K562 (cell line): ENCODE results near the gene ACSF3. TPM values are rescaled to one million over a fixed set of nuclear protein-coding genes. Genes with fewer than 3 reads are reported as not detected.

Source experiments
- ARNT ChIP-seq, 2 experiments: fragments of 450-650 bp; IDR thresholded peaks; 2 replicates each; pipeline ENCODE4 v1.6.1; 2016; ENCODE audit warnings: mild to moderate bottlenecking in 1 of 2
- DLX4 ChIP-seq: fragments of 250-450 bp; sonication (Bioruptor Pico); IDR thresholded peaks from 2 replicates; pipeline ENCODE4 v1.6.1; 2021; ENCODE audit warnings: mild to moderate bottlenecking
- EHMT2 ChIP-seq: fragments of 450-650 bp; IDR thresholded peaks from 2 replicates; pipeline ENCODE4 v1.6.1; 2018; ENCODE audit warnings: antibody characterized with exemption
- ETS1 ChIP-seq: conservative IDR thresholded peaks from 2 replicates; pipeline ENCODE4 v1.6.1; 2011; ENCODE audit warnings: low read depth, mild to moderate bottlenecking, low read length; ENCODE audit not compliant: control insufficient read depth
- EZH2 ChIP-seq: IDR thresholded peaks from 2 replicates; pipeline ENCODE4 v1.6.1; 2012; ENCODE audit warnings: low read depth, mild to moderate bottlenecking, inconsistent platforms, low read length, borderline replicate concordance
- HIVEP1 ChIP-seq: fragments of 250-450 bp; sonication (Bioruptor Pico); IDR thresholded peaks from 2 replicates; pipeline ENCODE4 v1.4.0; 2020; ENCODE audit warnings: mild to moderate bottlenecking
- IFI16 ChIP-seq: fragments of 250-450 bp; sonication (Bioruptor Pico); IDR thresholded peaks from 2 replicates; pipeline ENCODE4 v2.1.2; 2022; ENCODE audit warnings: mild to moderate bottlenecking, inconsistent platforms
- IRF2 ChIP-seq: sonication (generic); formaldehyde crosslinking; IDR thresholded peaks from 2 replicates; pipeline ENCODE4 v1.8.1; 2022; ENCODE audit warnings: mild to moderate bottlenecking, missing genetic modification reagents
- POLR2A ChIP-seq: fragments of 450-650 bp; conservative IDR thresholded peaks from 2 replicates; pipeline ENCODE4 v1.6.1; 2016
- SRSF1 ChIP-seq: fragments of 200-400 bp; formaldehyde crosslinking; IDR thresholded peaks from 2 replicates; pipeline ENCODE4 v1.6.1; 2017; ENCODE audit warnings: mild to moderate bottlenecking, low read depth, low read length, moderate library complexity
- TCF7L2 ChIP-seq: fragments of 150-350 bp; IDR thresholded peaks from 2 replicates; pipeline ENCODE4 v1.6.1; 2016; ENCODE audit warnings: low read depth, mild to moderate bottlenecking, low read length, moderate library complexity
- ZNF347 ChIP-seq: fragments of 450-650 bp; formaldehyde crosslinking; IDR thresholded peaks from 2 replicates; pipeline ENCODE4 v1.4.0; 2020; ENCODE audit warnings: low read depth, mild to moderate bottlenecking, moderate library complexity
- ZNF395 ChIP-seq: fragments of 200-800 bp; sonication (Bioruptor generic); IDR thresholded peaks from 2 replicates; pipeline ENCODE4 v1.6.1; 2017; ENCODE audit warnings: missing genetic modification characterization, missing compliant biosample characterization
- ZNF780A ChIP-seq: fragments of 250-450 bp; sonication (Bioruptor Pico); IDR thresholded peaks from 2 replicates; pipeline ENCODE4 v1.5.0; 2021; ENCODE audit warnings: mild to moderate bottlenecking
- ZNF79 ChIP-seq: fragments of 250-450 bp; sonication (Bioruptor Pico); IDR thresholded peaks from 2 replicates; pipeline ENCODE4 v1.4.0; 2020; ENCODE audit warnings: low read depth, mild to moderate bottlenecking, moderate library complexity
- polyA plus RNA-seq, 8 experiments: library from polyadenylated mRNA; depleted of rRNA in 4 of 8; stranded (reverse) in 5 of 8; unstranded in 3 of 8; fragments of >200 nt; fragmentation: Nextera tagmentation in 2 of 8; fragmentation: Illumina TruSeq in 1 of 8; extraction: Ambion mirVana in 2 of 8; extraction: Trizol in 1 of 8; gene quantifications; 2 replicates each; pipeline versions ENCODE4 v1.2.1 to v1.2.3, GENCODE V29; 2011 to 2014; ENCODE audit warnings: inconsistent platforms in 1 of 8, missing spikeins in 1 of 8
- total RNA-seq, 7 experiments: library from RNA; depleted of rRNA in 6 of 7; stranded (reverse); fragments of >200 nt in 6 of 7; fragmentation: Illumina TruSeq in 2 of 7; extraction: Trizol in 2 of 7; gene quantifications; 2 replicates each; pipeline versions ENCODE4 v1.2.1 to v1.2.3, GENCODE V29; 2011 to 2021; ENCODE audit warnings: low replicate concordance in 1 of 7
- TF ChIP-seq, protein P1 (sequence below): fragments of 250-450 bp; sonication (Bioruptor Pico); IDR thresholded peaks from 2 replicates; pipeline ENCODE4 v1.5.1; 2021; ENCODE audit warnings: mild to moderate bottlenecking

The ACSF3 gene
- total and polyA plus RNA-seq, 9 of the 15 experiments (the other 6 are each of a cell fraction or from before 2014, with no cell fraction given), result 0.77 to 32.8 (median 14.7) TPM

DNA sequence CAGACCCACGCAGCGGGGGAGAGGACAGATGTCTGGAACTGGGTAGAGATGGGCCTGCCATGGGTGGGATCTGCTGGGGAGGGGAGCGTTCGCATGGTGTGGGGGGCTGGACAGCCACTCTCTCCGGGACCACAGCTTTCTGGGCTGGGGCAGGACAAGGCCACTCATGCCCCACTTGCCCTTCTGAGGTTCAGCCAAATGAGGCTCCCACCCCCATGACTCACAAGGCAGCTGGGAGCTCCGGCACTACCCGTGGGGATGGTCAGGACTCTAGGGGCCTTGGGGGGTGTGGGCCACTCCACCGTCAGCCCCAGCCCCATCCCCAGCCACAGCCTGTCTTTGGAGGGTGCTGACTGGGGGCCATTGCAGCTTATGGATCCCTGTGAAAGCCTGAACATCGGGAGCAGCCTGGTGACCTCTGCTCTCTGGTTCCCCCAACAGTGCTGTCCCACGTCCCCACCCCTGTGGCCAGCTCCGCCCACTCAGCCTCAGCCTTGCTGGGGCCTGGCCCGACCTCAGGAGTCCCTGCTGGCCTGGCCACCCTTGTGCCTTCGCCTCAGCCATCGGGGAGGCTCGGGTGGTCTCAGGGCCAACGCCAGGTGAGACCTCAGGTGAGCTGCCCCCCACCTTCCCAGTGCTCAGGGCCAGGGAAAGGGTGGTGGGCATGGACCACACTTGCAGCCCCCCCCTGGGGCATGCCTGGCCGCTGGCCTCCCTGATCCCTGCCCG lies 73.2 kb downstream of the ACSF3 start (continued):
- no peak for TF ChIP-seq IRF2 (CRISPR knock-in tag)
- TF ChIP-seq, protein P1, sequence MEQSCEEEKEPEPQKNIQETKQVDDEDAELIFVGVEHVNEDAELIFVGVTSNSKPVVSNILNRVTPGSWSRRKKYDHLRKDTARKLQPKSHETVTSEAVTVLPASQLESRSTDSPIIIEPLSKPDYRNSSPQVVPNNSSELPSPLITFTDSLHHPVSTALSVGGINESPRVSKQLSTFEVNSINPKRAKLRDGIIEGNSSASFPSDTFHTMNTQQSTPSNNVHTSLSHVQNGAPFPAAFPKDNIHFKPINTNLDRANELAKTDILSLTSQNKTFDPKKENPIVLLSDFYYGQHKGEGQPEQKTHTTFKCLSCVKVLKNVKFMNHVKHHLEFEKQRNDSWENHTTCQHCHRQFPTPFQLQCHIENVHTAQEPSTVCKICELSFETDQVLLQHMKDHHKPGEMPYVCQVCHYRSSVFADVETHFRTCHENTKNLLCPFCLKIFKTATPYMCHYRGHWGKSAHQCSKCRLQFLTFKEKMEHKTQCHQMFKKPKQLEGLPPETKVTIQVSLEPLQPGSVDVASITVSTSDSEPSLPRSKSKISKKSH (CRISPR knock-in tag), result no peak
- no peak for TF ChIP-seq ARNT (IDR thresholded peaks at IDR 0.05)
- no peak for TF ChIP-seq ETS1
- TF ChIP-seq TCF7L2, result no peak
- TF ChIP-seq EHMT2, result no peak
- no peak for TF ChIP-seq IFI16 (CRISPR knock-in tag)
- no peak for TF ChIP-seq ZNF347 (CRISPR knock-in tag)
- TF ChIP-seq HIVEP1, result no peak
- no peak for TF ChIP-seq ZNF395
- TF ChIP-seq POLR2A, result no peak
- no peak for TF ChIP-seq ZNF780A
- no peak for TF ChIP-seq ZNF79 (CRISPR knock-in tag)
- no peak for TF ChIP-seq SRSF1
- no peak for TF ChIP-seq EZH2
- TF ChIP-seq DLX4, result no peak
